SH-SY5Y (cell line): Measurements from ENCODE around the gene ZFYVE27.

ENCODE experiments used
- GATA2 ChIP-seq: IDR thresholded peaks from 2 replicates; pipeline ENCODE4 v1.6.1; 2011; ENCODE audit warnings: mild to moderate bottlenecking, low read depth, low read length
- GATA3 ChIP-seq: IDR thresholded peaks from 2 replicates; pipeline ENCODE4 v1.6.1; 2011; ENCODE audit warnings: low read depth, mild to moderate bottlenecking, low read length, moderate library complexity

The ZFYVE27 gene

GRCh38 chr10:97800474-97800873, 63.5 kb downstream of the ZFYVE27 start:
- TF ChIP-seq GATA3 (no peak), GATA2 (no peak)

- TF ChIP-seq GATA2: no peak
- no peak for TF ChIP-seq GATA3
Observed at GRCh38 chr10:97801422-97801821, 64.5 kb downstream of the ZFYVE27 start.

- TF ChIP-seq GATA2 (no peak), GATA3 (no peak)
Observed at GRCh38 chr10:97805096-97805884, 68.4 kb downstream of the ZFYVE27 start.

DNA sequence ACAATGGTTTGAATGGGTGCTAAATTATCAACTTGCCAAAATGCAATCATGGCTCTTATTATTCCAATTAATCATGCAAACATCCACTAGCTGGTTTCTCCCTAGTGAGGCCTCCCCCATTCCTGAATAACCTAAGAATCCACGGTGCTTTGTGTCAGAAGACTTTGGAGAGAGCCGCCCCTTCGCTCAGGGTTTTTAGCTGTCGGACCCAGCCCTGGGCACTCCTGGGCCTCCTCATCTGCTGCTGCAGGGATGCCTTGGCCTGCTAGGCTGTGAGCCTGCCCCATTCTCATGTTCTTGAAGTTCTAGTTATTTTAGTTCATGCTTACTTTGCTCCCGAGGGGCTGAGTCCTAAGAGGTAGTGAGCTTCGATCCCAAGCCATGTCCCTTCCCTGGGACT, 69.0 kb downstream of the ZFYVE27 start:
- TF ChIP-seq GATA2 (no peak), GATA3 (no peak)

GRCh38 chr10:97810446-97810845, 73.5 kb downstream of the ZFYVE27 start:
- no peak for TF ChIP-seq GATA2
- TF ChIP-seq GATA3: no peak
